Measurements from ENCODE around the gene THG1L. TPM values are rescaled to one million over a fixed set of nuclear protein-coding genes. Genes with fewer than 3 reads are reported as not detected.

THG1L gene
- total and polyA plus RNA-seq, 10 of the 15 experiments (the other 5 are each of a cell fraction or from before 2014, with no cell fraction given): 24.8 to 58.0 (median 34.5) TPM

DNA sequence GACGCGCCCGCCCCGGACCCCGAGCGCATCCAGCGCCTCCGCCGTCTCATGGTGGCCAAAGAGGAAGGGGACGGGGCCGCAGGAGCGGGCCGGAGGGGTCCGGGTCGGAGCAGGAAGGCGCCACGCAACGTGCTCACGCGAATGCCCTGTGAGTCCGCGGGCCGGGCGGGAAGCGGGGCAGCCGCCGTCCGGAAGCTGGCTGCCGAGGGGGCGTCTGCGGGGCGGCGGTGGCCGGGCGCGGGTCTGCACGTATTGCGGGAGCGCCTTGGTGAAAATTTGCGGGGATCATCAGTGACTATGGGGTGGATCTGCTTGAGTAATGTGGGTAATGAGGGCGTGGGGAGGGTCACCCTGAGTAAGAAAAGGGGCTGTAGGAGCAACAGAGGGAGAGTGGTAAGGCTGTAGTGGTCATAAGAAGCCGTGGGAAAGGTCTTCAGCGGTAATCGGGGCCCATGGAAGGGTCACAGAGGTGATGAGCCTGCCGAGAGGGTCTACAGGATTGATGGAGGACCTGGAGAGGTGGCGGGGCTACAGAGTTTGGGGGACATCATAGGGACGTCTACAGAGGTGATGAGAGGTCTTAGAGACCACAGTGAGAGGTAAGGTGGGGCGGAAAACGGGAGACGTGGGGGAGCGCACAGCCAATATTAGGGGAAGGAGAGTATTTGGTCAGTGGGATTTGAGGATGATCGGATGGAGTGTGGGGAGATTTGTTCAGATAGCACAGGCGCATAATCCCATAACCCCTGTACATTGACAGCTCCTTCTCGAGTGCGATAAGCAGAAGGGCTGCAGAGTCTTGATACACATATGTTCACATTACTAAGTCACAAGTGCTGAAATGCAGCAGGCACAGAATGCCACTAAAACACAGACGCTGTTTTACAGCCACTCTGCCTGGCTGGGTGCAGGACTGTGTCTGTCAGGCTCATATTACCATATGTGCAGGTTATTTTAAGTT, 13.1 kb downstream of the THG1L start:
- Histone ChIP-seq H3K9me3 (replicated peaks; ENCODE audit: control insufficient read depth, insufficient read depth, low read length) (no peaks in the 10 kb centered on the region), H3K27ac (ENCODE audit: control insufficient read depth, insufficient read depth) (peak overlapping the region; percentile 45; the same call in 1 of the 2 replicates), H3K4me1 (ENCODE audit: control insufficient read depth, insufficient read depth, low read length) (peaks cover 12% of the 10 kb centered on the region; the same call in 1 of the 2 replicates), H3K79me2 (ENCODE audit: control insufficient read depth, insufficient read depth, low read length) (no peaks in the 10 kb centered on the region; the same call in 1 of the 2 replicates), H3K36me3 (ENCODE audit: control insufficient read depth in 2 of 2, insufficient read depth in 2 of 2, low read length in 1 of 2) (peaks cover 1% of the 10 kb centered on the region in 2 experiments; a peak in 1 of 4 replicates), H3K4me2 (ENCODE audit: control insufficient read depth, insufficient read depth) (peak overlapping the region; percentile 95), H3K4me3 (peak overlapping the region; percentile 85), H4K20me1 (ENCODE audit: control insufficient read depth, insufficient read depth) (no peaks in the 10 kb centered on the region), H3K27me3 (replicated peaks in 1 of 2; ENCODE audit: control insufficient read depth in 2 of 2, insufficient read depth in 2 of 2, low read length in 1 of 2) (no peaks in the 10 kb centered on the region), H3K9ac (ENCODE audit: control insufficient read depth, insufficient read depth, low read length) (peak overlapping the region; percentile 73), H2AFZ (ENCODE audit: control insufficient read depth, low read depth, low read length) (peak overlapping the region; percentile 75)
- WGBS (ENCODE audit: insufficient coverage, insufficient replicate concordance, low lambda C conversion rate, missing lambda C conversion rate): 9% methylated on average over 42 of the region's 56 CpGs
- ChIA-PET SMC1A (ENCODE audit: uncharacterized antibody, unreplicated experiment) (interaction anchor here (1.0 to 6.2 kb wide), 18 partner anchors 9 to 416 kb away, joined by 3 to 40 read pairs (median 4); partner anchors contain the start of genes C5orf52 and THG1L), RAD21 (ENCODE audit: unreplicated experiment) (interaction anchor here (0.8 to 2.9 kb wide), 20 partner anchors 13 to 595 kb away, joined by 3 to 31 read pairs (median 5); partner anchors contain the start of genes NIPAL4 and THG1L), CTCF (interaction anchor here (0.7 to 8.0 kb wide), 35 partner anchors 8 to 1346 kb away, joined by 3 to 95 read pairs (median 5); partner anchors contain the start of genes C5orf52 and THG1L), POLR2A (interaction anchor here (0.6 to 3.0 kb wide), 3 partner anchors 13 to 178 kb away, joined by 3 to 17 read pairs (median 9); partner anchors contain the start of gene THG1L)
- intact Hi-C loops (cut with micrococcal nuclease; ENCODE audit: unreplicated experiment) (loop anchor here (5.0 to 10.0 kb wide), 4 partner anchors 402 to 600 kb away; partner anchors contain the start of gene MED7), in situ Hi-C loops (cut with MboI) (loop anchor here (5.0 kb wide), 1 partner anchor 72 kb away; the partner anchor contains the start of gene C5orf52)
- TF ChIP-seq BHLHE40 (IDR thresholded peaks at IDR 0.05; ENCODE audit: borderline replicate concordance in 1 of 2, low read depth in 2 of 2, low read length in 1 of 2): peak in 1 of 2 experiments; percentile 13; a peak in 1 of 4 replicates
- TF ChIP-seq GATAD2B (conservative IDR thresholded peaks at IDR 0.05; ENCODE audit: low read depth): 0 out of 2 replicates have a peak, but pooled peaks have one; percentile 18
- no peak for TF ChIP-seq POLR2AphosphoS2 (IDR thresholded peaks at IDR 0.05; ENCODE audit: low read depth, low read length)
- no peak for TF ChIP-seq TCF3 (IDR thresholded peaks at IDR 0.05; ENCODE audit: borderline replicate concordance, insufficient read depth, low read depth, low read length)
- TF ChIP-seq, protein P1, sequence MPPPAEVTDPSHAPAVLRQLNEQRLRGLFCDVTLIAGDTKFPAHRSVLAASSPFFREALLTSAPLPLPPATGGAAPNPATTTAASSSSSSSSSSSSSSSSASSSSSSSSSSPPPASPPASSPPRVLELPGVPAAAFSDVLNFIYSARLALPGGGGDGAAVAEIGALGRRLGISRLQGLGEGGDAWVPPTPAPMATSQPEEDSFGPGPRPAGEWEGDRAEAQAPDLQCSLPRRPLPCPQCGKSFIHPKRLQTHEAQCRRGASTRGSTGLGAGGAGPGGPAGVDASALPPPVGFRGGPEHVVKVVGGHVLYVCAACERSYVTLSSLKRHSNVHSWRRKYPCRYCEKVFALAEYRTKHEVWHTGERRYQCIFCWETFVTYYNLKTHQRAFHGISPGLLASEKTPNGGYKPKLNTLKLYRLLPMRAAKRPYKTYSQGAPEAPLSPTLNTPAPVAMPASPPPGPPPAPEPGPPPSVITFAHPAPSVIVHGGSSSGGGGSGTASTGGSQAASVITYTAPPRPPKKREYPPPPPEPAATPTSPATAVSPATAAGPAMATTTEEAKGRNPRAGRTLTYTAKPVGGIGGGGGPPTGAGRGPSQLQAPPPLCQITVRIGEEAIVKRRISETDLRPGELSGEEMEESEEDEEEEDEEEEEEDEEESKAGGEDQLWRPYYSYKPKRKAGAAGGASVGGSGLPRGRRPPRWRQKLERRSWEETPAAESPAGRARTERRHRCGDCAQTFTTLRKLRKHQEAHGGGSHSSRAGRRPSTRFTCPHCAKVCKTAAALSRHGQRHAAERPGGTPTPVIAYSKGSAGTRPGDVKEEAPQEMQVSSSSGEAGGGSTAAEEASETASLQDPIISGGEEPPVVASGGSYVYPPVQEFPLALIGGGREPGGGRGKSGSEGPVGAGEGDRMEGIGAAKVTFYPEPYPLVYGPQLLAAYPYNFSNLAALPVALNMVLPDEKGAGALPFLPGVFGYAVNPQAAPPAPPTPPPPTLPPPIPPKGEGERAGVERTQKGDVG (CRISPR knock-in tag; IDR thresholded peaks at IDR 0.05): no peak
- TF ChIP-seq ZBED1 (IDR thresholded peaks at IDR 0.05; ENCODE audit: borderline replicate concordance): 0 out of 2 replicates have a peak, but pooled peaks have one; percentile 43
- no peak for TF ChIP-seq FOXM1 (IDR thresholded peaks at IDR 0.05; ENCODE audit: low read depth, low read length)
- 0 out of 3 replicates have a peak, but pooled peaks of 1 of the 2 experiments have one; percentile 32 for TF ChIP-seq EGR1 (IDR thresholded peaks at IDR 0.05; ENCODE audit: borderline replicate concordance in 1 of 2, low read depth in 2 of 2, low read length in 2 of 2)
- FAIRE-seq (no peak), DNase-seq (ENCODE audit: low read depth, low spot score) (no peak), ATAC-seq (peak; percentile 17)
- BruUV-seq (replicated peaks): TSS peak; percentile 34

All from GM12878 (cell line).